Trophoblast cell (in vitro differentiated cells and primary cell): ENCODE results near the gene MIGA1.
"Not testable (repeated sequence)": the region's sequence is repeated elsewhere in the genome, so short reads cannot be mapped to it uniquely, and the experiment has no call there.

Source experiments
- DNase-seq, 2 donors: peaks; one replicate each; pipeline ENCODE4 v3.0.0-alpha.2; 2016
- H2AFZ ChIP-seq: 2 replicates; pipeline ENCODE4 v1.6.1; 2013; ENCODE audit warnings: low read length, moderate library complexity, mild to moderate bottlenecking; ENCODE audit not compliant: insufficient read depth, poor library complexity
- H2AK5ac ChIP-seq: 2 replicates; pipeline ENCODE4 v1.6.1; 2013; ENCODE audit warnings: mild to moderate bottlenecking, low read length
- H2BK120ac ChIP-seq: 2 replicates; pipeline ENCODE4 v1.6.1; 2013; ENCODE audit warnings: low read length, mild to moderate bottlenecking, moderate library complexity; ENCODE audit not compliant: insufficient read depth, poor library complexity
- H2BK12ac ChIP-seq: 2 replicates; pipeline ENCODE4 v1.6.1; 2013; ENCODE audit warnings: mild to moderate bottlenecking, low read length, moderate library complexity
- H2BK5ac ChIP-seq: 2 replicates; pipeline ENCODE4 v1.6.1; 2013; ENCODE audit warnings: low read length, low read depth, moderate library complexity, mild to moderate bottlenecking; ENCODE audit not compliant: poor library complexity
- H3K14ac ChIP-seq: 2 replicates; pipeline ENCODE4 v1.6.1; 2013; ENCODE audit warnings: mild to moderate bottlenecking, low read length
- H3K18ac ChIP-seq: 2 replicates; pipeline ENCODE4 v1.6.1; 2013; ENCODE audit warnings: mild to moderate bottlenecking, low read length
- H3K23ac ChIP-seq: 2 replicates; pipeline ENCODE4 v1.6.1; 2013; ENCODE audit warnings: low read length
- H3K27ac ChIP-seq: 2 replicates; pipeline ENCODE4 v1.5.1; 2013; ENCODE audit warnings: low read depth, mild to moderate bottlenecking, inconsistent platforms, low read length, moderate library complexity
- H3K27me3 ChIP-seq: 2 replicates; pipeline ENCODE4 v1.6.1; 2013; ENCODE audit warnings: inconsistent platforms, mild to moderate bottlenecking, low read length, moderate library complexity; ENCODE audit not compliant: insufficient read depth
- H3K36me3 ChIP-seq, 2 experiments: 1 replicate in 1 of 2; 2 replicates in 1 of 2; pipeline ENCODE4 v1.6.1; 2013; ENCODE audit warnings: low read length in 2 of 2, mild to moderate bottlenecking in 2 of 2, moderate library complexity in 1 of 2; ENCODE audit not compliant: insufficient read depth in 2 of 2, control insufficient read depth in 1 of 2
- H3K4ac ChIP-seq: 2 replicates; pipeline ENCODE4 v1.6.1; 2013; ENCODE audit warnings: low read depth, mild to moderate bottlenecking, low read length, moderate library complexity
- H3K4me1 ChIP-seq, 2 experiments: 1 replicate in 1 of 2; 2 replicates in 1 of 2; pipeline ENCODE4 v1.6.1; 2013; ENCODE audit warnings: low read length in 2 of 2, mild to moderate bottlenecking in 2 of 2, moderate library complexity in 1 of 2; ENCODE audit not compliant: insufficient read depth in 2 of 2, control insufficient read depth in 1 of 2
- H3K4me2 ChIP-seq: 2 replicates; pipeline ENCODE4 v1.6.1; 2013; ENCODE audit warnings: inconsistent platforms, mild to moderate bottlenecking, low read length, moderate library complexity
- H3K4me3 ChIP-seq: 2 replicates; pipeline ENCODE4 v1.5.1; 2013; ENCODE audit warnings: mild to moderate bottlenecking, low read depth, low read length, inconsistent platforms
- H3K79me1 ChIP-seq: one replicate; pipeline ENCODE4 v1.6.1; 2013; ENCODE audit warnings: low read length
- H3K79me2 ChIP-seq: 2 replicates; pipeline ENCODE4 v1.6.1; 2013; ENCODE audit warnings: low read length, mild to moderate bottlenecking; ENCODE audit not compliant: control insufficient read depth, insufficient read depth, poor library complexity
- H3K9ac ChIP-seq: 2 replicates; pipeline ENCODE4 v1.6.1; 2013; ENCODE audit warnings: mild to moderate bottlenecking, low read length
- H3K9me3 ChIP-seq: 2 replicates; pipeline ENCODE4 v1.6.1; 2013; ENCODE audit warnings: low read depth, mild to moderate bottlenecking, control low read depth, inconsistent platforms, low read length; ENCODE audit not compliant: insufficient read depth
- H4K12ac ChIP-seq: 2 replicates; pipeline ENCODE4 v1.6.1; 2013; ENCODE audit warnings: low read depth, mild to moderate bottlenecking, low read length, moderate library complexity
- H4K8ac ChIP-seq: 2 replicates; pipeline ENCODE4 v1.6.1; 2013; ENCODE audit warnings: low read depth, mild to moderate bottlenecking, low read length, moderate library complexity
- H4K91ac ChIP-seq: one replicate; pipeline ENCODE4 v1.6.1; 2013; ENCODE audit warnings: low read depth, mild to moderate bottlenecking, low read length, moderate library complexity
- WGBS: extraction: QIAGEN DNeasy Blood & Tissue Kit; methylation state at CpG from one replicate; pipeline ENCODE4 v1.1.7; 2013; ENCODE audit warnings: missing lambda C conversion rate; ENCODE audit not compliant: insufficient read length, insufficient coverage; ENCODE audit errors: extremely low coverage; 5-methylcytosine and 5-hydroxymethylcytosine counted together

MIGA1 gene

GRCh38 chr1:77825131-77825709, 45.8 kb downstream of the MIGA1 start:
- H3K79me1 ChIP-seq, result peaks cover 2% of the 10 kb centered on the region
- H2BK12ac ChIP-seq, result no peak overlapping the region
- H3K9ac ChIP-seq, result no peak overlapping the region
- no peaks in the 10 kb centered on the region for H3K9me3 ChIP-seq
- no peaks in the 10 kb centered on the region for H3K27me3 ChIP-seq
- no peak overlapping the region for H2BK120ac ChIP-seq
- no peak overlapping the region for H3K18ac ChIP-seq
- DNase-seq, result peak; percentile 90 to 97
- no peak overlapping the region for H3K14ac ChIP-seq
- H2AFZ ChIP-seq, result no peak overlapping the region
- no peak overlapping the region for H3K4ac ChIP-seq
- no peak overlapping the region for H3K4me3 ChIP-seq
- no peaks in the 10 kb centered on the region for H3K79me2 ChIP-seq
- WGBS, result no CpG with 5 or more reads among the region's 10 CpGs
- no peak overlapping the region for H2AK5ac ChIP-seq
- H4K12ac ChIP-seq, result no peak overlapping the region
- no peak overlapping the region for H3K23ac ChIP-seq
- H3K27ac ChIP-seq, result no peak overlapping the region
- peaks cover 1 to 3% of the 10 kb centered on the region in 2 experiments for H3K36me3 ChIP-seq
- H3K4me2 ChIP-seq, result no peak overlapping the region
- H4K8ac ChIP-seq, result no peak overlapping the region
- H2BK5ac ChIP-seq, result no peak overlapping the region
- peaks cover 0 to 2% of the 10 kb centered on the region in 2 experiments for H3K4me1 ChIP-seq
- H4K91ac ChIP-seq, result no peak overlapping the region

GRCh38 chr1:77826851-77827250, 47.4 kb downstream of the MIGA1 start:
- H2AFZ ChIP-seq, H3K4me2 ChIP-seq, H3K27me3 ChIP-seq, H3K18ac ChIP-seq, H3K9me3 ChIP-seq, H4K91ac ChIP-seq, H4K12ac ChIP-seq, H3K4ac ChIP-seq, H3K36me3 ChIP-seq, H2BK120ac ChIP-seq, H3K4me3 ChIP-seq, H3K9ac ChIP-seq, H3K23ac ChIP-seq, H3K27ac ChIP-seq, H2BK12ac ChIP-seq, H4K8ac ChIP-seq, H2BK5ac ChIP-seq, H3K4me1 ChIP-seq, H3K79me1 ChIP-seq, H2AK5ac ChIP-seq, H3K14ac ChIP-seq, H3K79me2 ChIP-seq: not testable (repeated sequence)
- peak; percentile 64 to 76 for DNase-seq
- no CpG with 5 or more reads among the region's 8 CpGs for WGBS

GRCh38 chr1:77828098-77828497, 48.6 kb downstream of the MIGA1 start:
- H3K9ac ChIP-seq, result no peak overlapping the region
- H2BK120ac ChIP-seq, result no peak overlapping the region
- H3K18ac ChIP-seq, result no peak overlapping the region
- no peak overlapping the region for H4K91ac ChIP-seq
- no peak overlapping the region for H3K4me3 ChIP-seq
- no peaks in the 10 kb centered on the region for H3K9me3 ChIP-seq
- H3K14ac ChIP-seq, result no peak overlapping the region
- no peak overlapping the region for H2AK5ac ChIP-seq
- no peak overlapping the region for H4K8ac ChIP-seq
- no peaks in the 10 kb centered on the region for H3K27me3 ChIP-seq
- no peak overlapping the region for H3K4me2 ChIP-seq
- no peak overlapping the region for H3K27ac ChIP-seq
- H3K79me1 ChIP-seq, result peaks cover 2% of the 10 kb centered on the region
- WGBS, result no CpG with 5 or more reads among the region's 1 CpG
- H2AFZ ChIP-seq, result no peak overlapping the region
- peaks cover 1% of the 10 kb centered on the region in 2 experiments for H3K36me3 ChIP-seq
- DNase-seq, result no peak
- no peak overlapping the region for H2BK12ac ChIP-seq
- H3K4me1 ChIP-seq, result peaks cover 0 to 2% of the 10 kb centered on the region in 2 experiments
- no peak overlapping the region for H4K12ac ChIP-seq
- H2BK5ac ChIP-seq, result no peak overlapping the region
- H3K23ac ChIP-seq, result no peak overlapping the region
- no peaks in the 10 kb centered on the region for H3K79me2 ChIP-seq
- no peak overlapping the region for H3K4ac ChIP-seq

GRCh38 chr1:77829851-77830250, 50.4 kb downstream of the MIGA1 start:
- peaks cover 0 to 4% of the 10 kb centered on the region in 2 experiments for H3K36me3 ChIP-seq
- no CpG with 5 or more reads among the region's 1 CpG for WGBS
- no peak overlapping the region for H3K27ac ChIP-seq
- no peak overlapping the region for H2AK5ac ChIP-seq
- no peak overlapping the region for H3K9ac ChIP-seq
- H4K91ac ChIP-seq, result no peak overlapping the region
- no peak for DNase-seq
- H2AFZ ChIP-seq, result no peak overlapping the region
- no peak overlapping the region for H2BK12ac ChIP-seq
- H3K4ac ChIP-seq, result no peak overlapping the region
- no peak overlapping the region for H3K23ac ChIP-seq
- H3K18ac ChIP-seq, result no peak overlapping the region
- H3K79me1 ChIP-seq, result no peaks in the 10 kb centered on the region
- H4K8ac ChIP-seq, result no peak overlapping the region
- H4K12ac ChIP-seq, result no peak overlapping the region
- no peaks in the 10 kb centered on the region for H3K4me1 ChIP-seq
- no peak overlapping the region for H3K14ac ChIP-seq
- no peaks in the 10 kb centered on the region for H3K27me3 ChIP-seq
- H3K4me3 ChIP-seq, result no peak overlapping the region
- no peak overlapping the region for H2BK120ac ChIP-seq
- H3K9me3 ChIP-seq, result no peaks in the 10 kb centered on the region
- H2BK5ac ChIP-seq, result no peak overlapping the region
- no peaks in the 10 kb centered on the region for H3K79me2 ChIP-seq
- no peak overlapping the region for H3K4me2 ChIP-seq
